ENCODE measurements around the gene ASB13.
"Not testable (repeated sequence)": the region's sequence is repeated elsewhere in the genome, so short reads cannot be mapped to it uniquely, and the experiment has no call there.

Gene ASB13

DNA sequence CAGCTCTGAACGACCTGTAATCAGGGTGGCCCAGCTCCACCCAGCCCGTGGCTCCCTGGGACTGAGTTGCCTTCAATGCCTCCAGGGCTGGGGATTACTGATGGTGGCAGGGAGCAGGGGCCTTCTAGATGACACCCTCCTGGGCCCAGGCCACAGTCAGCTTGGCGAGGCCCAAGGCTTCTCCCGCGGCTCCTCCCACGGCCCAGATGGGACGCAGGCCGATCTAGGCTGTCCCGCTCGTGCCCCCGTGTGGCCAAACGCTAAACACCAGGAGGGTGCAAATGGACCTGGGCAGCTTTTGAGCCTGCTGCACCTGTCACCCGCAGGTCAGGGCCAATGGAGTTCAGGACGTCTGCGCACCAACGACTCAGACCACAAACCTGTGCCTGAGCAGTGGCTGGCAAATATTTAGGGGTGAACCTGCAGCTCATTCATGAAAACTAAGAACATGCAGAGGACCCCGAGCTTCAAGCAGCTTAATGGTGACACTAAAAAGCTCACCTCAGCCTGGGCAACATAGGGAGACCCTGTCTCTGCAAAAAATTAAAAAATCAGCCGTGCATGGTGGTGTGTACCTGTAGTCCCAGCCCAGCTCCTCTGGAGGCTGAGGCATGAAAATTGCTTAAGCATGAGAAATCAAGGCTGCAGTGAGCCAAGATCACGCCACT lies 43.2 kb downstream of the ASB13 start (continued):
- peak; percentile 89 for TF ChIP-seq CTCF (tag by site-specific recombination; IDR thresholded peaks at IDR 0.05)
- 0 out of 2 replicates have a peak, but pooled peaks have one; percentile 27 for TF ChIP-seq ZBTB48 (tag by site-specific recombination; IDR thresholded peaks at IDR 0.05)
- 0 out of 2 replicates have a peak, but pooled peaks have one; percentile 36 for TF ChIP-seq ZNF660 (tag by site-specific recombination; IDR thresholded peaks at IDR 0.05)
- 0 out of 2 replicates have a peak, but pooled peaks have one; percentile 33 for TF ChIP-seq ZFP37 (tag by site-specific recombination; IDR thresholded peaks at IDR 0.05)
- peak; percentile 75 for TF ChIP-seq ZFHX2 (tag by site-specific recombination; conservative IDR thresholded peaks at IDR 0.05)
- no peak for TF ChIP-seq ZNF202 (tag by site-specific recombination; IDR thresholded peaks at IDR 0.05; ENCODE audit: borderline replicate concordance)
- TF ChIP-seq, protein P1, sequence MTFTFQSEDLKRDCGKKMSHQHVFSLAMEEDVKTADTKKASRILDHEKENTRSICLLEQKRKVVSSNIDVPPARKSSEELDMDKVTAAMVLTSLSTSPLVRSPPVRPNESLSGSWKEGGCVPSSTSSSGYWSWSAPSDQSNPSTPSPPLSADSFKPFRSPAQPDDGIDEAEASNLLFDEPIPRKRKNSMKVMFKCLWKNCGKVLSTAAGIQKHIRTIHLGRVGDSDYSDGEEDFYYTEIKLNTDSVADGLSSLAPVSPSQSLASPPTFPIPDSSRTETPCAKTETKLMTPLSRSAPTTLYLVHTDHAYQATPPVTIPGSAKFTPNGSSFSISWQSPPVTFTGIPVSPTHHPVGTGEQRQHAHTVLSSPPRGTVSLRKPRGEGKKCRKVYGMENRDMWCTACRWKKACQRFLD (tag by site-specific recombination; IDR thresholded peaks at IDR 0.05) = no peak
- peak; percentile 52; the same call in 1 of the 2 replicates for TF ChIP-seq ZNF692 (tag by site-specific recombination; IDR thresholded peaks at IDR 0.05)
- TF ChIP-seq, protein P2, sequence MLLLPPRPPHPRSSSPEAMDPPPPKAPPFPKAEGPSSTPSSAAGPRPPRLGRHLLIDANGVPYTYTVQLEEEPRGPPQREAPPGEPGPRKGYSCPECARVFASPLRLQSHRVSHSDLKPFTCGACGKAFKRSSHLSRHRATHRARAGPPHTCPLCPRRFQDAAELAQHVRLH (tag by site-specific recombination; IDR thresholded peaks at IDR 0.05) = no peak
- TF ChIP-seq ZNF426 (tag by site-specific recombination; IDR thresholded peaks at IDR 0.05) = no peak
- 0 out of 2 replicates have a peak, but pooled peaks have one; percentile 29 for TF ChIP-seq ZNF324 (tag by site-specific recombination; IDR thresholded peaks at IDR 0.05)
- no peak for TF ChIP-seq ZNF292 (tag by site-specific recombination; IDR thresholded peaks at IDR 0.05; ENCODE audit: borderline replicate concordance, low read depth)
- no peak for TF ChIP-seq ZNF138 (tag by site-specific recombination; IDR thresholded peaks at IDR 0.05; ENCODE audit: borderline replicate concordance)
- TF ChIP-seq, protein P3, sequence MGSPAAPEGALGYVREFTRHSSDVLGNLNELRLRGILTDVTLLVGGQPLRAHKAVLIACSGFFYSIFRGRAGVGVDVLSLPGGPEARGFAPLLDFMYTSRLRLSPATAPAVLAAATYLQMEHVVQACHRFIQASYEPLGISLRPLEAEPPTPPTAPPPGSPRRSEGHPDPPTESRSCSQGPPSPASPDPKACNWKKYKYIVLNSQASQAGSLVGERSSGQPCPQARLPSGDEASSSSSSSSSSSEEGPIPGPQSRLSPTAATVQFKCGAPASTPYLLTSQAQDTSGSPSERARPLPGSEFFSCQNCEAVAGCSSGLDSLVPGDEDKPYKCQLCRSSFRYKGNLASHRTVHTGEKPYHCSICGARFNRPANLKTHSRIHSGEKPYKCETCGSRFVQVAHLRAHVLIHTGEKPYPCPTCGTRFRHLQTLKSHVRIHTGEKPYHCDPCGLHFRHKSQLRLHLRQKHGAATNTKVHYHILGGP (tag by site-specific recombination; IDR thresholded peaks at IDR 0.05) = no peak
- TF ChIP-seq SP7 (tag by site-specific recombination; IDR thresholded peaks at IDR 0.05) = no peak
- TF ChIP-seq ZNF121 (tag by site-specific recombination; IDR thresholded peaks at IDR 0.05) = peak; percentile 71
- no peak for TF ChIP-seq ZNF211 (tag by site-specific recombination; IDR thresholded peaks at IDR 0.05; ENCODE audit: low read depth)

GRCh38 chr10:5622186-5622960 lies 44.0 kb downstream of the ASB13 start:
- CTCF ChIA-PET = interaction anchor here (0.6 to 7.9 kb wide), 45 partner anchors 8 to 811 kb away, joined by 3 to 207 read pairs (median 5); partner anchors contain the start of gene CALML5
- TF ChIP-seq ZNF391 (tag by site-specific recombination; IDR thresholded peaks at IDR 0.05; ENCODE audit: borderline replicate concordance, low read depth) = no peak
- no peak for TF ChIP-seq ZNF324 (tag by site-specific recombination; IDR thresholded peaks at IDR 0.05)
- TF ChIP-seq ZNF184 (tag by site-specific recombination; IDR thresholded peaks at IDR 0.05) = no peak
- no peak for TF ChIP-seq ZNF514 (tag by site-specific recombination; IDR thresholded peaks at IDR 0.05)
- no peaks in the 10 kb centered on the region for H3K9me3 ChIP-seq (ENCODE audit: control insufficient read depth, insufficient read depth, low read depth, low read length)
- H3K36me3 ChIP-seq (ENCODE audit: control insufficient read depth in 2 of 2, insufficient read depth in 1 of 2, low read length in 2 of 2) = no peaks in the 10 kb centered on the region
- no peak overlapping the region for H3K27ac ChIP-seq (ENCODE audit: extremely low read depth, low read depth, low read length)
- POLR2A ChIA-PET = interaction anchor here (0.6 to 2.4 kb wide), 3 partner anchors 158 to 181 kb away, joined by 4 to 12 read pairs (median 6); no protein-coding TSS in a partner anchor
- H3K4me1 ChIP-seq (ENCODE audit: control insufficient read depth, insufficient read depth, low read length) = no peaks in the 10 kb centered on the region
- no peak overlapping the region for H3K4me3 ChIP-seq (ENCODE audit: low read depth, low read length)

GRCh38 chr10:5621371-5621770 lies 45.0 kb downstream of the ASB13 start:
- H3K27ac ChIP-seq (ENCODE audit: extremely low read depth, low read depth, low read length); H3K4me1 ChIP-seq (ENCODE audit: control insufficient read depth, insufficient read depth, low read length); H3K9me3 ChIP-seq (ENCODE audit: control insufficient read depth, insufficient read depth, low read depth, low read length); H3K4me3 ChIP-seq (ENCODE audit: low read depth, low read length); H3K36me3 ChIP-seq (ENCODE audit: control insufficient read depth in 2 of 2, insufficient read depth in 1 of 2, low read length in 2 of 2); POLR2A ChIA-PET: not testable (repeated sequence)
- CTCF ChIA-PET = interaction anchor here (0.7 to 7.9 kb wide), 4 partner anchors 9 to 188 kb away, joined by 3 to 207 read pairs (median 31); no protein-coding TSS in a partner anchor

All from HEK293 (cell line).